ENCODE results near the gene PHF3. TPM values are rescaled to one million over a fixed set of nuclear protein-coding genes. Genes with fewer than 3 reads are reported as not detected.

PHF3 gene
- total RNA-seq, 1 experiment from 2014 or later = 66.6 TPM

DNA sequence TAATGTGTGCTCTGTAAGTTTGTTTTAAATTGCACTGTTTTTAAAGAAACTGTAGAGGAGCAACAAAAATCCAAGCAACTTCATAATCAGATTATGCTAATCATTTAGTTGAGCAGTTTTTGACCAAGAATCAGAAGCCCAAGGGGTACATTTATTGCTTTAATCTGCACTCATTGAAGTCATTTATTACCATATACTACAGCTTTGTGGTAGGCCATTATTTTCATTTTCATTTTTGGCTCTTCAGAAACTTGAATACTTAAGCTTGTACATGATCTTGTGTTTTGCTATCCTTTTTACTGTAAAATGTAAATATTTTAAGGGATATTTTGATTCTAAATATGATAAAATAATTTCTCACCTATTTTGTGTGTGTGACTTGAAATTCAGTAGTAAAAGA is 78.5 kb downstream of the PHF3 start:
- no peaks in the 10 kb centered on the region for H4K20me1 ChIP-seq (ENCODE audit: control insufficient read depth, insufficient read depth, insufficient read length)
- H3K4me3 Mint-ChIP-seq = no peak overlapping the region
- H3K9me3 ChIP-seq (ENCODE audit: control insufficient read depth, low read depth, low read length) = no peaks in the 10 kb centered on the region
- TF ChIP-seq, protein P1, sequence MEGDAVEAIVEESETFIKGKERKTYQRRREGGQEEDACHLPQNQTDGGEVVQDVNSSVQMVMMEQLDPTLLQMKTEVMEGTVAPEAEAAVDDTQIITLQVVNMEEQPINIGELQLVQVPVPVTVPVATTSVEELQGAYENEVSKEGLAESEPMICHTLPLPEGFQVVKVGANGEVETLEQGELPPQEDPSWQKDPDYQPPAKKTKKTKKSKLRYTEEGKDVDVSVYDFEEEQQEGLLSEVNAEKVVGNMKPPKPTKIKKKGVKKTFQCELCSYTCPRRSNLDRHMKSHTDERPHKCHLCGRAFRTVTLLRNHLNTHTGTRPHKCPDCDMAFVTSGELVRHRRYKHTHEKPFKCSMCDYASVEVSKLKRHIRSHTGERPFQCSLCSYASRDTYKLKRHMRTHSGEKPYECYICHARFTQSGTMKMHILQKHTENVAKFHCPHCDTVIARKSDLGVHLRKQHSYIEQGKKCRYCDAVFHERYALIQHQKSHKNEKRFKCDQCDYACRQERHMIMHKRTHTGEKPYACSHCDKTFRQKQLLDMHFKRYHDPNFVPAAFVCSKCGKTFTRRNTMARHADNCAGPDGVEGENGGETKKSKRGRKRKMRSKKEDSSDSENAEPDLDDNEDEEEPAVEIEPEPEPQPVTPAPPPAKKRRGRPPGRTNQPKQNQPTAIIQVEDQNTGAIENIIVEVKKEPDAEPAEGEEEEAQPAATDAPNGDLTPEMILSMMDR (conservative IDR thresholded peaks at IDR 0.05) = no peak
- H3K27ac ChIP-seq (ENCODE audit: insufficient read length, low read depth, low read length) = no peak overlapping the region
- H3K4me1 Mint-ChIP-seq = no peaks in the 10 kb centered on the region
- H3K23me2 ChIP-seq (ENCODE audit: insufficient read length, low read depth, low read length, poor library complexity, severe bottlenecking) = no peaks in the 10 kb centered on the region
- no peak overlapping the region for H3K27ac Mint-ChIP-seq
- no peak overlapping the region for H2BK5ac ChIP-seq (ENCODE audit: insufficient read length, low read length)
- H3K23ac ChIP-seq (ENCODE audit: insufficient read length, low read depth, low read length) = no peak overlapping the region
- H2BK12ac ChIP-seq (ENCODE audit: insufficient read length, low read depth, low read length) = no peak overlapping the region
- peaks cover 26 to 40% (median 40%) of the 10 kb centered on the region in 3 experiments; a peak in 6 of 7 replicates for H3K36me3 Mint-ChIP-seq (ENCODE audit: insufficient read depth in 1 of 3, low read depth in 3 of 3)
- H3K9ac ChIP-seq (ENCODE audit: extremely low read depth, insufficient read length, low read length) = no peak overlapping the region
- no peaks in the 10 kb centered on the region for H3K4me1 ChIP-seq (ENCODE audit: insufficient read depth, low read length)
- H2AK5ac ChIP-seq (ENCODE audit: insufficient read length, low read length) = no peak overlapping the region
- H3K79me1 ChIP-seq (ENCODE audit: insufficient read depth, low read depth, low read length, poor library complexity, severe bottlenecking) = no peaks in the 10 kb centered on the region
- H3K79me2 ChIP-seq (ENCODE audit: insufficient read depth, low read length) = no peaks in the 10 kb centered on the region
- no peak overlapping the region for H2BK120ac ChIP-seq (ENCODE audit: low read depth, low read length, poor library complexity, severe bottlenecking)
- H4K8ac ChIP-seq (replicated peaks; ENCODE audit: insufficient read length, low read depth, low read length) = no peak overlapping the region
- H4K5ac ChIP-seq (ENCODE audit: insufficient read length, low read depth, low read length) = no peak overlapping the region
- H3T11ph ChIP-seq (ENCODE audit: low read length) = no peak overlapping the region
- H3K14ac ChIP-seq (ENCODE audit: insufficient read depth, low read length) = no peak overlapping the region
- no peaks in the 10 kb centered on the region for H3K27me3 Mint-ChIP-seq (ENCODE audit: low read depth)
- H2BK15ac ChIP-seq (ENCODE audit: low read depth, low read length) = no peak overlapping the region
- no peak overlapping the region for H4K91ac ChIP-seq (ENCODE audit: insufficient read length, low read depth, low read length)
- H3K9me3 Mint-ChIP-seq = no peaks in the 10 kb centered on the region
- no peak overlapping the region for H3K4me2 ChIP-seq (ENCODE audit: insufficient read depth, insufficient read length, low read length)
- no peak overlapping the region for H2AFZ ChIP-seq (ENCODE audit: low read length)
- H3K4ac ChIP-seq (ENCODE audit: low read depth, low read length) = no peak overlapping the region
- no peak for DNase-seq
- H2BK20ac ChIP-seq (ENCODE audit: low read depth, low read length, poor library complexity, severe bottlenecking) = no peak overlapping the region
- H3K18ac ChIP-seq (ENCODE audit: insufficient read length, low read depth, low read length) = no peak overlapping the region
- H3K27me3 ChIP-seq (ENCODE audit: insufficient read depth, low read length) = no peaks in the 10 kb centered on the region
- no peak overlapping the region for H3K56ac ChIP-seq (ENCODE audit: insufficient read length, low read depth, low read length)

All from H9 (cell line).